ENCODE results near the gene ZNF133.
"Not testable (repeated sequence)": the region's sequence is repeated elsewhere in the genome, so short reads cannot be mapped to it uniquely, and the experiment has no call there.

GRCh38 chr20:18275960-18276359 lies 12.4 kb upstream of the ZNF133 start:
- TF ChIP-seq EZH2phosphoT487 (IDR thresholded peaks at IDR 0.05; ENCODE audit: low read length); EZH2 (optimal IDR thresholded peaks at IDR 0.05; ENCODE audit: low read depth, low read length): not testable (repeated sequence)

All from MM.1S (cell line).